ENCODE data around the gene TBX2.

Gene TBX2

DNA sequence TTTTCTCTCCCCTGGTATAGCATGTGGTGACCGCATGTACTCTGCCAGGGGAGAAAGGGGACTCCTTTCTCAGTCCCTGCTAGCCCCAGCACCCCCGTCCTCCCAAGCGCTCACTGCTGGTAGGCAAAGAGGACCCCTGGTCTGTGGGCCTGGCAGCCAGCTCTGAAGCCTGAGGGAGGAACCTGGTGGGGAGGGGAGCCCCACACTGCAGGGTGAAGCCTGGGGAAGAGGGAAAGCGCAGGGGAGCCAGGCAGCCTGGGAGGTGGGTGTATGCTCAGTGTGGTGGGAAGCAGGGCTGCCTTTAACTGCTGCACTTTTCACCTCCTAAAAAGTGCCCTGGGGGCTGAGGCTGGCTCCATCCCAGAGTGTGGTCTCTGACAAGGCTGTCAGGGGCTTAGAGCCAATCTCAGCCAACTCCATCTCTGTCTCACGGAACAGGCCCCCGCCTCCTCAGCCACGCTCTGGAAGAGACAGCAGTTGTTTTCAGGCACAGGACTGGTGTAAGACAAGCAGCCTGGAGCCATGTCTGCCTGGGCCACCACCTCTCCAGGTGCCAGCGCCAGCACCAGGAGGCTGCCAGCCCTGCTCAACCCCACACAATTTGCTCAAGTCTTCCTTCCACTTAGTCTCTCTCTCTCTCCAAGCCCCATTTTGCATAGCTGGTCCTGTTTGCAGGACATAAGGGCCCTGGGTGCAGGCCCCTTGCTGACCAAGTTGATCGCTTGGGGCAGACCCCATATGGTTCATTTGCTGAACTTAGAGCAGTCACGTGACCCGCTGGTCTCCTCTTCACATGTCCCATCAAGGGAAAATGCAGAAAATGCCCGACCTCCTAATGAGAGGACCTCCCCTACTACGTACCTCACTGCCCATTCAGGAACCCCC lies 14.7 kb upstream of the TBX2 start:
- DNase-seq (ENCODE audit: insufficient read length, low spot score) (no peak), FAIRE-seq (no peak)
- TF ChIP-seq SPI1 (IDR thresholded peaks at IDR 0.05; ENCODE audit: low read depth, low read length): no peak

- no peak for TF ChIP-seq SPI1 (IDR thresholded peaks at IDR 0.05; ENCODE audit: low read depth, low read length)
- FAIRE-seq: no peak
- no peak for DNase-seq (ENCODE audit: insufficient read length, low spot score)
Measured at GRCh38 chr17:61385577-61386236, 13.9 kb upstream of the TBX2 start.

GRCh38 chr17:61386251-61386650 lies 13.4 kb upstream of the TBX2 start:
- no peak for FAIRE-seq
- no peak for TF ChIP-seq SPI1 (IDR thresholded peaks at IDR 0.05; ENCODE audit: low read depth, low read length)
- no peak for TF ChIP-seq POU2F2 (IDR thresholded peaks at IDR 0.05; ENCODE audit: low read depth, low read length)
- no peak for TF ChIP-seq POLR2AphosphoS5 (IDR thresholded peaks at IDR 0.05; ENCODE audit: low read depth, low read length)
- TF ChIP-seq POLR2A (IDR thresholded peaks at IDR 0.05; ENCODE audit: low read depth, low read length): no peak
- no peak for TF ChIP-seq PAX5 (IDR thresholded peaks at IDR 0.05; ENCODE audit: insufficient read depth, low read length, severe bottlenecking)
- TF ChIP-seq TAF1 (IDR thresholded peaks at IDR 0.05; ENCODE audit: low read depth, low read length): no peak
- DNase-seq (ENCODE audit: insufficient read length, low spot score): no peak

- FAIRE-seq (no peak), DNase-seq (ENCODE audit: insufficient read length, low spot score) (no peak)
- TF ChIP-seq POU2F2 (IDR thresholded peaks at IDR 0.05; ENCODE audit: low read depth, low read length) (no peak), POLR2AphosphoS5 (IDR thresholded peaks at IDR 0.05; ENCODE audit: low read depth, low read length) (no peak), SPI1 (IDR thresholded peaks at IDR 0.05; ENCODE audit: low read depth, low read length) (no peak), TAF1 (IDR thresholded peaks at IDR 0.05; ENCODE audit: low read depth, low read length) (no peak), PAX5 (IDR thresholded peaks at IDR 0.05; ENCODE audit: insufficient read depth, low read length, severe bottlenecking) (no peak), POLR2A (IDR thresholded peaks at IDR 0.05; ENCODE audit: low read depth, low read length) (no peak)
Measured at GRCh38 chr17:61387011-61387410, 12.6 kb upstream of the TBX2 start.

DNA sequence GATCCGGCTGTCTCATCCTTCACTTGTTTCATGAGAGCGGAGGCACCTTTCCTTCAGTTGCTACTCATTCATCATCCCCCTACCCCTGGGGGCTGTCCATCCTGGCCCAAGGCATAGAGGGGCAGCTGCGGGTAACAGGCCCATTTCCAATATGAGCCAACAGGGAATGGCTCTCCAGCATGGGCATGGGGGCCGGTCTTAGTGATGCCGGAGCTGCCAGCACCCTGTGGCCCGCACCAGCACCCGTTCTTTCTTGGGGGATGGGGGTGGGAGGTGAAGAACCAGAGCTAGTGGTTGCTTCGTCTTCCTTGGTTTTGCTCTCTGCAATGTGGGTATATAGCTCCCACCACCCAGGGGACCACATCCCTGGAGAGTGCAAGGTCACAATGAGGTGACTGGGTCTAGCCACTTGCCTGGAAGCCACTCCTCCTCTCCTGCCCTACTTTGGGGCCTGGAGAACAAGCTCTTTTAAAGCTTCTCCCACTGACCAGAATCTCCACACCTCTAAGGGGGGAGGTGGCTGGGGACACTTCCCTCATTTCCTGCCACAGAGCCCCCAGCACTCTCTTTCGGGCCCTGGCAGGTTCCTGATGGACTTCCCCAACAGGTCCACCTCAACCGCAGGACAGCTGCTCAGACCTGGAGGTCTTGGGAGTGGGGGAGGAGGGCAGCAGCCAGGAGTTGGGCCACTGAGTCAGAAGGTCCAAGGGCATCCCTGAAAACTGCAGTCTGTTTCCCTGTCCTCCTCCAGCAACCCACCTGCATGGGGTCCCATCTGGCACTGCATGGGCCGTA lies 11.9 kb upstream of the TBX2 start:
- no peak for TF ChIP-seq TAF1 (IDR thresholded peaks at IDR 0.05; ENCODE audit: low read depth, low read length)
- TF ChIP-seq PAX5 (IDR thresholded peaks at IDR 0.05; ENCODE audit: insufficient read depth, low read length, severe bottlenecking): no peak
- TF ChIP-seq POLR2A (IDR thresholded peaks at IDR 0.05; ENCODE audit: low read depth, low read length): no peak
- TF ChIP-seq POU2F2 (IDR thresholded peaks at IDR 0.05; ENCODE audit: low read depth, low read length): no peak
- TF ChIP-seq SPI1 (IDR thresholded peaks at IDR 0.05; ENCODE audit: low read depth, low read length): no peak
- TF ChIP-seq POLR2AphosphoS5 (IDR thresholded peaks at IDR 0.05; ENCODE audit: low read depth, low read length): no peak
- DNase-seq (ENCODE audit: insufficient read length, low spot score) (no peak), FAIRE-seq (no peak)

DNA sequence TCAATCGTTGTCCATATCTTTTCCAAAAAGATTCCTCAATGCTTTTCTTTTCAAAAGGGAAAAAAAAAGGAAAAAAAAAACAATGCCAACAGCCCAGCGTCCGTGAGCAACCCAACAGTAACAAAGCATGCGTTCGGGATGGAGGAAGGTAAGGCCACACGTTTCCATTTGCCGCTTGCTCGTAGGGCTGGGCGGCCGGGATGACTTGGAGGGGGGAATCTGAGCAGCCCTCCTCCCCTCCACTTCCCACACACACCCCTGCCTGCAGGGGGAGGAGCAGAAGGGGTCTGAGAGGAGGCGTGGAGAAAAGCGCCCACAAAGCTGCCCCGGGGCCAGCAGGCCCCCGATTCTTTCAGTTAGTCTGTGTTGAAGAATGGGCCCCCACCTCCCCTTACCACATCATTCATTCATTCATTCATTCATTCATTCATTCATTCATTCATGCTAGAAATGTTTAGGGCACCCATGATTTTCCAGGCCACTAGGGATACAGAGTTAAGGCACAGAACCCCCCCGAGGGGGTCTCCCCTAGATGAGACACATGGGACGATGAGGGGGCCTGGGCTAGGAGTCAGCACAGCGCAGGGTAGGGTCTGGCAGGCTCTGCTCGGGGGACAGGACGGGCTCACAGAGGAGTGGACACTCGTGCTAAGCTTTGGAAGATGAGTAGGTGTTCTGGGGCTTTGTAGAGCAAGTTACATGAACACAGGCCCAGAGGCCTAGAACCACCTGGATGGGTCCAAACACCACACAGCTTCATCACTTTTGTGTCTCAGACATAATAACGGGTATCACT lies 10.9 kb upstream of the TBX2 start:
- DNase-seq (ENCODE audit: insufficient read length, low spot score) (no peak), FAIRE-seq (no peak)
- TF ChIP-seq SPI1 (IDR thresholded peaks at IDR 0.05; ENCODE audit: low read depth, low read length) (no peak), POU2F2 (IDR thresholded peaks at IDR 0.05; ENCODE audit: low read depth, low read length) (no peak), POLR2A (IDR thresholded peaks at IDR 0.05; ENCODE audit: low read depth, low read length) (no peak)

DNA sequence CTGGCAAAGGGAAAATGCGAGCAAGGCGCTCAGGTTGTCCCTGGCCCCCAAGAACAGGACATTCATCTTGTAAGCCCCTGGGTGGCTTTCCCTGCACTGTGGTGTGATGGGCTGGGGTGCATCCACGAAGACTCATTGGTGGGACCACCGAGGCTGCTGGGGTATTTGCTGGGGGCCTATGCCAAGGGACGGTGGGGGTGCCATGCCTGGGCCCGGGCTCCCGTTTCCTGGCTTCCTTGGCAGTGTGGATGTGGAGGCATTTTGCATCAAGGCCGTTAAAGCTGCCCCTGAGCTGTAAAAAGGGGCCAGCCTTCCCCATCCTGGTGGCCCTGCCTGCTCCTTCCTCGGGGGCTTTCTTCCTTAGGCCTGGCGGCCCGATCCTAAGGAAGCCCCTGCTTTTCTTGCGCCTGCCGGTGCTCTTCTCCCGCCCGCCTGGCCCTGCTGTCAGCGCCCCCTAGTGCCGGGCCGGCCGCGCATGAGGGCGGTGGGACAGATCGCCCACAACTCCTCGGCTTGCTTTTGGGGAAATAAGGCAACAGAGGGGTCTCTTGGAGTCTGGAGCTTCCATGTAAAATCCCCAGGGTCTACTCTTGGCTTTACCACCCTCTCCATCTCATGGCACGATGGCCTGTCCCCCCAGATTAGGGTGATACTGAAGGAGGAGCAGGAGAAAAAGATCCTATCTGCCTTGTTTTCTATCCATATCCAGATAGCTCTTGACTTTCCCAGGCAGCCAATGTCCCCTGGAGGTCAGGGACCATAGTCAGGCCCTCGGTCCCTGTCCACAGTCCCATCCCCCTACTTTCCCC lies 9.8 kb upstream of the TBX2 start:
- DNase-seq (ENCODE audit: insufficient read length, low spot score) (peak; percentile 78), FAIRE-seq (no peak)
- no peak for TF ChIP-seq SPI1 (IDR thresholded peaks at IDR 0.05; ENCODE audit: low read depth, low read length)
- no peak for TF ChIP-seq TAF1 (IDR thresholded peaks at IDR 0.05; ENCODE audit: low read depth, low read length)
- no peak for TF ChIP-seq PAX5 (IDR thresholded peaks at IDR 0.05; ENCODE audit: insufficient read depth, low read length, severe bottlenecking)
- TF ChIP-seq POLR2AphosphoS5 (IDR thresholded peaks at IDR 0.05; ENCODE audit: low read depth, low read length): no peak
- TF ChIP-seq POU2F2 (IDR thresholded peaks at IDR 0.05; ENCODE audit: low read depth, low read length): no peak
- no peak for TF ChIP-seq POLR2A (IDR thresholded peaks at IDR 0.05; ENCODE audit: low read depth, low read length)

DNA sequence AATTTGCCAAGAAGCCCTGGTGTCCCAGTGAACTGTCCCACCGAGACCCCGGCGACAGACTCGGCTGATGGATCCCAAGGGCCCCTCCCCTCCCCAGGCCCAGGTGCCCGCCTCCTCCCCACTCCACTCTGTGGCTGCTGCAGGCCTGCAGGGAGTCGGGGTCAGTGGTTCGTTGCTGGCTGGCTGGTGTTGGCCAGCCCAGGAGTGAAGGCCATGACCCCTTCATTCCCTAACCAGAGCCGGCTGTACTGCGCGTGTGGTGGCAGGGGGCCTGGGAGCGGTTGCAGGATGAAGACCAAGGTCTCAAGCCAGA lies 9.2 kb upstream of the TBX2 start:
- DNase-seq (ENCODE audit: insufficient read length, low spot score): no peak
- TF ChIP-seq POU2F2 (IDR thresholded peaks at IDR 0.05; ENCODE audit: low read depth, low read length) (no peak), PAX5 (IDR thresholded peaks at IDR 0.05; ENCODE audit: insufficient read depth, low read length, severe bottlenecking) (no peak), SPI1 (IDR thresholded peaks at IDR 0.05; ENCODE audit: low read depth, low read length) (no peak), POLR2A (IDR thresholded peaks at IDR 0.05; ENCODE audit: low read depth, low read length) (no peak), TAF1 (IDR thresholded peaks at IDR 0.05; ENCODE audit: low read depth, low read length) (no peak), POLR2AphosphoS5 (IDR thresholded peaks at IDR 0.05; ENCODE audit: low read depth, low read length) (no peak)
- no peak for FAIRE-seq
